HepG2 (cell line): ENCODE results near the gene KLF5. TPM values are rescaled to one million over a fixed set of nuclear protein-coding genes. Genes with fewer than 3 reads are reported as not detected.

Experiments
- ARID2 ChIP-seq: sonication (generic); formaldehyde crosslinking; IDR thresholded peaks from 2 replicates; pipeline ENCODE4 v1.8.1; 2022; ENCODE audit warnings: mild to moderate bottlenecking, missing genetic modification reagents, borderline replicate concordance
- ATF7-NPFF ChIP-seq: sonication (generic); formaldehyde crosslinking; IDR thresholded peaks from 2 replicates; pipeline ENCODE4 v1.8.1; 2023; ENCODE audit warnings: mild to moderate bottlenecking, low read depth, missing genetic modification reagents, moderate library complexity
- EP300 ChIP-seq, 3 experiments: sonication (generic) in 1 of 3; formaldehyde crosslinking in 1 of 3; IDR thresholded peaks; 2 replicates each; pipeline versions ENCODE4 v1.5.1 to v1.6.1; 2011 to 2020; ENCODE audit warnings: low read depth in 2 of 3, low read length in 2 of 3, borderline replicate concordance in 1 of 3, improper control_type of control experiment in 1 of 3, mild to moderate bottlenecking in 1 of 3, missing genetic modification reagents in 1 of 3, moderate library complexity in 1 of 3
- FOXK1 ChIP-seq: sonication (generic); formaldehyde crosslinking; IDR thresholded peaks from 2 replicates; pipeline ENCODE4 v1.4.0; 2020; ENCODE audit warnings: low read depth, missing genetic modification reagents, borderline replicate concordance
- GPN1 ChIP-seq: sonication (generic); formaldehyde crosslinking; IDR thresholded peaks from 2 replicates; pipeline ENCODE4 v1.5.1; 2020; ENCODE audit warnings: missing genetic modification reagents, borderline replicate concordance
- KLF13 ChIP-seq: sonication (generic); formaldehyde crosslinking; IDR thresholded peaks from 2 replicates; pipeline ENCODE4 v1.4.0; 2020; ENCODE audit warnings: mild to moderate bottlenecking, missing genetic modification reagents
- MXD4 ChIP-seq: IDR thresholded peaks from 2 replicates; pipeline ENCODE4 v1.6.1; 2016; ENCODE audit warnings: mild to moderate bottlenecking, missing biosample characterization, missing genetic modification reagents
- NFYB ChIP-seq: sonication (generic); formaldehyde crosslinking; IDR thresholded peaks from 2 replicates; pipeline ENCODE4 v1.4.0; 2020; ENCODE audit warnings: missing genetic modification reagents
- RARA ChIP-seq: IDR thresholded peaks from 2 replicates; pipeline ENCODE4 v1.6.1; 2016; ENCODE audit warnings: missing genetic modification reagents, missing compliant biosample characterization
- RFXAP ChIP-seq: sonication (generic); formaldehyde crosslinking; IDR thresholded peaks from 2 replicates; pipeline ENCODE4 v1.4.0; 2020; ENCODE audit warnings: missing genetic modification reagents, borderline replicate concordance
- RNF2 ChIP-seq: fragments of 450-650 bp; conservative IDR thresholded peaks from 2 replicates; pipeline ENCODE4 v1.6.1; 2016; ENCODE audit warnings: low read depth
- ZBTB21 ChIP-seq: sonication (generic); formaldehyde crosslinking; IDR thresholded peaks from 2 replicates; pipeline ENCODE4 v1.4.0; 2020; ENCODE audit warnings: missing genetic modification reagents
- ZNF124 ChIP-seq: sonication (generic); formaldehyde crosslinking; IDR thresholded peaks from 2 replicates; pipeline ENCODE4 v1.4.0; 2020; ENCODE audit warnings: missing genetic modification reagents
- ZNF3 ChIP-seq: IDR thresholded peaks from 2 replicates; pipeline ENCODE4 v1.7.0; 2017; ENCODE audit warnings: inconsistent platforms
- ZNF550 ChIP-seq: sonication (generic); formaldehyde crosslinking; IDR thresholded peaks from 2 replicates; pipeline ENCODE4 v1.4.0; 2020; ENCODE audit warnings: mild to moderate bottlenecking, missing genetic modification reagents, borderline replicate concordance
- ZNF674 ChIP-seq: sonication (generic); formaldehyde crosslinking; IDR thresholded peaks from 2 replicates; pipeline ENCODE4 v1.5.0; 2020; ENCODE audit warnings: low read depth, mild to moderate bottlenecking, missing genetic modification reagents
- polyA plus RNA-seq, 8 experiments: library from polyadenylated mRNA; depleted of rRNA in 3 of 8; stranded (reverse) in 7 of 8; unstranded in 1 of 8; fragments of >200 nt; fragmentation: Illumina TruSeq in 4 of 8; extraction: Trizol in 4 of 8; gene quantifications; 2 replicates each; pipeline versions ENCODE4 v1.2.1 to v1.2.3, GENCODE V29; 2011 to 2016; ENCODE audit warnings: low read depth in 4 of 8, missing spikeins in 1 of 8, mixed read lengths in 1 of 8; ENCODE audit not compliant: insufficient read depth in 1 of 8
- total RNA-seq, 5 experiments: library from RNA; depleted of rRNA; stranded (reverse); fragments of >200 nt; fragmentation: Illumina TruSeq; extraction: Trizol; gene quantifications; 2 replicates each; pipeline ENCODE4 v1.2.3, GENCODE V29; 2016; ENCODE audit warnings: low read depth in 1 of 5
- TF ChIP-seq, protein P1 (sequence below): sonication (generic); formaldehyde crosslinking; IDR thresholded peaks from 2 replicates; pipeline ENCODE4 v1.4.0; 2020; ENCODE audit warnings: missing genetic modification reagents
- TF ChIP-seq, protein P2 (sequence below): sonication (generic); formaldehyde crosslinking; IDR thresholded peaks from 2 replicates; pipeline ENCODE4 v1.5.0; 2020; ENCODE audit warnings: mild to moderate bottlenecking, missing genetic modification reagents
- TF ChIP-seq, protein P3 (sequence below): sonication (generic); formaldehyde crosslinking; IDR thresholded peaks from 2 replicates; pipeline ENCODE4 v1.9.0; 2022; ENCODE audit warnings: missing genetic modification reagents, mild to moderate bottlenecking, borderline replicate concordance

The KLF5 gene
- total and polyA plus RNA-seq, 2 of the 13 experiments (the other 11 are each of a cell fraction or from before 2014, with no cell fraction given): 1.7 to 9.2 TPM

DNA sequence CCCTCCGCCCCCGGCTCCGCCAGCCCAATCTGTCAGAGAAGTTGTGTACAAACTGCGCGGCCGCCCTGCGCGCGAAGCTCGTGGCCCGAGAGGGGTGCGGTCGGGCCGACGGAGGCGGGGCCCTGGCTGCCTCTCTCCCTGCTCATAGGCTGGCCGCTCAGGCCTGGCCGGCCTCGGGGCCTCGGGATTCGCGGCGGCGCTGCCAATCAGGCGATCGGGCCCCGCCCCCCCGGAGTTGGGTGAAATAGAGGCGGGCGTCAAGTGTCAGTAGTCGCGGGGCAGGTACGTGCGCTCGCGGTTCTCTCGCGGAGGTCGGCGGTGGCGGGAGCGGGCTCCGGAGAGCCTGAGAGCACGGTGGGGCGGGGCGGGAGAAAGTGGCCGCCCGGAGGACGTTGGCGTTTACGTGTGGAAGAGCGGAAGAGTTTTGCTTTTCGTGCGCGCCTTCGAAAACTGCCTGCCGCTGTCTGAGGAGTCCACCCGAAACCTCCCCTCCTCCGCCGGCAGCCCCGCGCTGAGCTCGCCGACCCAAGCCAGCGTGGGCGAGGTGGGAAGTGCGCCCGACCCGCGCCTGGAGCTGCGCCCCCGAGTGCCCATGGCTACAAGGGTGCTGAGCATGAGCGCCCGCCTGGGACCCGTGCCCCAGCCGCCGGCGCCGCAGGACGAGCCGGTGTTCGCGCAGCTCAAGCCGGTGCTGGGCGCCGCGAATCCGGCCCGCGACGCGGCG is at the start of gene KLF5 (continued):
- TF ChIP-seq, protein P1, sequence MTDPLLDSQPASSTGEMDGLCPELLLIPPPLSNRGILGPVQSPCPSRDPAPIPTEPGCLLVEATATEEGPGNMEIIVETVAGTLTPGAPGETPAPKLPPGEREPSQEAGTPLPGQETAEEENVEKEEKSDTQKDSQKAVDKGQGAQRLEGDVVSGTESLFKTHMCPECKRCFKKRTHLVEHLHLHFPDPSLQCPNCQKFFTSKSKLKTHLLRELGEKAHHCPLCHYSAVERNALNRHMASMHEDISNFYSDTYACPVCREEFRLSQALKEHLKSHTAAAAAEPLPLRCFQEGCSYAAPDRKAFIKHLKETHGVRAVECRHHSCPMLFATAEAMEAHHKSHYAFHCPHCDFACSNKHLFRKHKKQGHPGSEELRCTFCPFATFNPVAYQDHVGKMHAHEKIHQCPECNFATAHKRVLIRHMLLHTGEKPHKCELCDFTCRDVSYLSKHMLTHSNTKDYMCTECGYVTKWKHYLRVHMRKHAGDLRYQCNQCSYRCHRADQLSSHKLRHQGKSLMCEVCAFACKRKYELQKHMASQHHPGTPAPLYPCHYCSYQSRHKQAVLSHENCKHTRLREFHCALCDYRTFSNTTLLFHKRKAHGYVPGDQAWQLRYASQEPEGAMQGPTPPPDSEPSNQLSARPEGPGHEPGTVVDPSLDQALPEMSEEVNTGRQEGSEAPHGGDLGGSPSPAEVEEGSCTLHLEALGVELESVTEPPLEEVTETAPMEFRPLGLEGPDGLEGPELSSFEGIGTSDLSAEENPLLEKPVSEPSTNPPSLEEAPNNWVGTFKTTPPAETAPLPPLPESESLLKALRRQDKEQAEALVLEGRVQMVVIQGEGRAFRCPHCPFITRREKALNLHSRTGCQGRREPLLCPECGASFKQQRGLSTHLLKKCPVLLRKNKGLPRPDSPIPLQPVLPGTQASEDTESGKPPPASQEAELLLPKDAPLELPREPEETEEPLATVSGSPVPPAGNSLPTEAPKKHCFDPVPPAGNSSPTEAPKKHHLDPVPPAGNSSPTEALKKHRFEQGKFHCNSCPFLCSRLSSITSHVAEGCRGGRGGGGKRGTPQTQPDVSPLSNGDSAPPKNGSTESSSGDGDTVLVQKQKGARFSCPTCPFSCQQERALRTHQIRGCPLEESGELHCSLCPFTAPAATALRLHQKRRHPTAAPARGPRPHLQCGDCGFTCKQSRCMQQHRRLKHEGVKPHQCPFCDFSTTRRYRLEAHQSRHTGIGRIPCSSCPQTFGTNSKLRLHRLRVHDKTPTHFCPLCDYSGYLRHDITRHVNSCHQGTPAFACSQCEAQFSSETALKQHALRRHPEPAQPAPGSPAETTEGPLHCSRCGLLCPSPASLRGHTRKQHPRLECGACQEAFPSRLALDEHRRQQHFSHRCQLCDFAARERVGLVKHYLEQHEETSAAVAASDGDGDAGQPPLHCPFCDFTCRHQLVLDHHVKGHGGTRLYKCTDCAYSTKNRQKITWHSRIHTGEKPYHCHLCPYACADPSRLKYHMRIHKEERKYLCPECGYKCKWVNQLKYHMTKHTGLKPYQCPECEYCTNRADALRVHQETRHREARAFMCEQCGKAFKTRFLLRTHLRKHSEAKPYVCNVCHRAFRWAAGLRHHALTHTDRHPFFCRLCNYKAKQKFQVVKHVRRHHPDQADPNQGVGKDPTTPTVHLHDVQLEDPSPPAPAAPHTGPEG (CRISPR knock-in tag): peak; percentile 89
- TF ChIP-seq GPN1 (CRISPR knock-in tag) (no peak), MXD4 (CRISPR knock-in tag) (peak; percentile 80; the same call in 1 of the 2 replicates), FOXK1 (CRISPR knock-in tag) (peak; percentile 41; the same call in 1 of the 2 replicates), RARA (peak; percentile 13; the same call in 1 of the 2 replicates), KLF13 (CRISPR knock-in tag) (0 out of 2 replicates have a peak, but pooled peaks have one; percentile 58), EP300 (IDR thresholded peaks at IDR 0.05; ENCODE audit: low read depth in 2 of 2, low read length in 2 of 2) (no peak), EP300 (CRISPR knock-in tag; IDR thresholded peaks at IDR 0.05; ENCODE audit: borderline replicate concordance) (no peak), ZNF550 (CRISPR knock-in tag) (no peak), ZBTB21 (no peak), ATF7-NPFF (CRISPR knock-in tag) (peak; percentile 92), ARID2 (0 out of 2 replicates have a peak, but pooled peaks have one; percentile 78), ZNF3 (no peak), NFYB (CRISPR knock-in tag) (peak; percentile 97), RFXAP (CRISPR knock-in tag) (0 out of 2 replicates have a peak, but pooled peaks have one; percentile 59), ZNF674 (0 out of 2 replicates have a peak, but pooled peaks have one; percentile 43), ZNF124 (CRISPR knock-in tag) (peak; percentile 54; the same call in 1 of the 2 replicates), RNF2 (peak; percentile 51; the same call in 1 of the 2 replicates)
- TF ChIP-seq, protein P2, sequence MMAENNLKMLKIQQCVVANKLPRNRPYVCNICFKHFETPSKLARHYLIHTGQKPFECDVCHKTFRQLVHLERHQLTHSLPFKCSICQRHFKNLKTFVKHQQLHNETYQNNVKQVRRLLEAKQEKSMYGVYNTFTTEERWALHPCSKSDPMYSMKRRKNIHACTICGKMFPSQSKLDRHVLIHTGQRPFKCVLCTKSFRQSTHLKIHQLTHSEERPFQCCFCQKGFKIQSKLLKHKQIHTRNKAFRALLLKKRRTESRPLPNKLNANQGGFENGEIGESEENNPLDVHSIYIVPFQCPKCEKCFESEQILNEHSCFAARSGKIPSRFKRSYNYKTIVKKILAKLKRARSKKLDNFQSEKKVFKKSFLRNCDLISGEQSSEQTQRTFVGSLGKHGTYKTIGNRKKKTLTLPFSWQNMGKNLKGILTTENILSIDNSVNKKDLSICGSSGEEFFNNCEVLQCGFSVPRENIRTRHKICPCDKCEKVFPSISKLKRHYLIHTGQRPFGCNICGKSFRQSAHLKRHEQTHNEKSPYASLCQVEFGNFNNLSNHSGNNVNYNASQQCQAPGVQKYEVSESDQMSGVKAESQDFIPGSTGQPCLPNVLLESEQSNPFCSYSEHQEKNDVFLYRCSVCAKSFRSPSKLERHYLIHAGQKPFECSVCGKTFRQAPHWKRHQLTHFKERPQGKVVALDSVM: peak; percentile 15; the same call in 1 of the 2 replicates
- TF ChIP-seq, protein P3, sequence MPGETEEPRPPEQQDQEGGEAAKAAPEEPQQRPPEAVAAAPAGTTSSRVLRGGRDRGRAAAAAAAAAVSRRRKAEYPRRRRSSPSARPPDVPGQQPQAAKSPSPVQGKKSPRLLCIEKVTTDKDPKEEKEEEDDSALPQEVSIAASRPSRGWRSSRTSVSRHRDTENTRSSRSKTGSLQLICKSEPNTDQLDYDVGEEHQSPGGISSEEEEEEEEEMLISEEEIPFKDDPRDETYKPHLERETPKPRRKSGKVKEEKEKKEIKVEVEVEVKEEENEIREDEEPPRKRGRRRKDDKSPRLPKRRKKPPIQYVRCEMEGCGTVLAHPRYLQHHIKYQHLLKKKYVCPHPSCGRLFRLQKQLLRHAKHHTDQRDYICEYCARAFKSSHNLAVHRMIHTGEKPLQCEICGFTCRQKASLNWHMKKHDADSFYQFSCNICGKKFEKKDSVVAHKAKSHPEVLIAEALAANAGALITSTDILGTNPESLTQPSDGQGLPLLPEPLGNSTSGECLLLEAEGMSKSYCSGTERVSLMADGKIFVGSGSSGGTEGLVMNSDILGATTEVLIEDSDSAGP (CRISPR knock-in tag): peak; percentile 66; the same call in 1 of the 2 replicates
